Activated T-cell treated with anti-CD3 and anti-CD28 coated beads, Interleukin-2, amount 50 U/mL, for 4 hours (primary cell): Measurements from ENCODE around the gene MICU1. TPM values are rescaled to one million over a fixed set of nuclear protein-coding genes. Genes with fewer than 3 reads are reported as not detected.
"Not testable (repeated sequence)": the region's sequence is repeated elsewhere in the genome, so short reads cannot be mapped to it uniquely, and the experiment has no call there.

ENCODE experiments used
- ATAC-seq, 2 donors: fragments of 200-7000 bp; cut with Tn5 transposase; one replicate each; pipeline ENCODE4 v1.10.0; 2021
- DNase-seq: peaks from one replicate; pipeline ENCODE4 v3.0.0-alpha.2; 2020
- H3K27me3 Mint-ChIP-seq: one replicate; pipeline ENCODE4 v1.8.0; 2021; ENCODE audit warnings: low read depth, mixed read lengths
- H3K36me3 Mint-ChIP-seq: one replicate; pipeline ENCODE4 v1.8.0; 2022; ENCODE audit warnings: mixed read lengths; ENCODE audit not compliant: insufficient read depth
- H3K4me1 Mint-ChIP-seq: one replicate; pipeline ENCODE4 v1.8.0; 2021; ENCODE audit warnings: low read depth, mixed read lengths
- H3K4me3 Mint-ChIP-seq: one replicate; pipeline ENCODE4 v1.8.0; 2021; ENCODE audit warnings: mild to moderate bottlenecking, moderate library complexity, mixed read lengths
- H3K9me3 Mint-ChIP-seq: one replicate; pipeline ENCODE4 v1.8.0; 2021; ENCODE audit warnings: mixed read lengths
- total RNA-seq, 3 donors: library from RNA; stranded (reverse); gene quantifications; one replicate each; pipeline ENCODE4 v1.2.1, GENCODE V29; 2021

Gene MICU1
- total RNA-seq, 3 donors from 2014 or later: 30.3 to 37.3 (median 36.4) TPM

DNA sequence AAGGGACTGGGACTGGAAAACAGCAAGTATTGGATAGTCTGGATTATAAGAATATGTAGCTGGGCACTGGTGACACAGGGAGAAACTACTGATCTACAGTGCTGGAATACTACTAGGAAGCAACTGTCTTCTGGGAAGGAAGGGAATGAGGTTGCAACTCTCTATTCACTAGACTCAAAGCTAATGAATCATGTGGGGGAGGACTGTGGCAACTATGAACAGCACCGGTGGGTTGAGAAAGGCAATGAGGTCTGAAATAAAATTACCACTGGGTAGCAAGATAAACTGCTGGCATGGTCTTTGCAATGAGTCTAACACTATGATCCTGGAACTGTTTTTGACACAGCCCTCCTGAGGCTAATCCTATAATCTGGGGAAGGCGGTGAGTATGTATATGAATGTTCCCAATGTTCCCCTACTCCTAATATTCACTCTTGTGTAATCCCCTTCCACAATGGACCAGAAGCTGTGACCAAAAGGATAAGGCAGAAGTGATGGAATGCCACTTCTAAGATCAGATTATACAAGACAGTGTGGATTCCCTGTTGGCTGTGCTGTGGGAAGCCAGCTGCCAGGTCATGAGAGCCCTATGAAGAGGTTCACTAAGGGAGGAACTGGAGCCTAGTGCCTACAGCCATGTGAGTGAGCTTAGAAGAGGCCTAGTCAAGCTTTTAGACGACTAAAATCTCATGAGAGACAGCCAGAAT lies 169.8 kb downstream of the MICU1 start:
- DNase-seq (no peak), ATAC-seq (no peak)
- H3K4me1 Mint-ChIP-seq: no peaks in the 10 kb centered on the region
- H3K4me3 Mint-ChIP-seq: no peak overlapping the region
- no peaks in the 10 kb centered on the region for H3K9me3 Mint-ChIP-seq
- H3K27me3 Mint-ChIP-seq: no peaks in the 10 kb centered on the region
- H3K36me3 Mint-ChIP-seq: peaks cover 18% of the 10 kb centered on the region

DNA sequence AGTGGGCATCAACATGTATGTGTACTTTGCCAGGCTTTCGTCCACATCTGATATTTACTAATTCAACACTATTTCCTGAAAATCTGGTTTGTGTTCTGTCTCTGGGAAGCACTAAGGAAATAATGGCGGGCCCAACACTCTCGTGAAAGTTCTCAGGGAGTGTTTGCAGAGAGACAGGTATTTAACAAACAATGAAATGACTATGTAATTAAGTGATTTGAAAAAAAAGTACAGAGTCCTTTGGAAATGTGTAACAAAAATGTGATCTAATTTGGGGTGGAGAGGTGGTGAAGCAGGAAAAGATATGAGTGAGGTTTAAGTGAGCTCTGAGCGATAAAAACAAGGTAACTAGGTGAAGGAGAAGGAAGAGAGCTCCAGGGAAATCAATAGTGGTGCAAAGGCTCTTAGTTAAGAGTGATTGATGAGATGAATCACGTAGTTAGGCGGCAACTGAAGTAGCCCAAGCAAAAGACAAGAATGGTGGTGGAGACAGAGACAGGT lies 175.9 kb downstream of the MICU1 start:
- H3K4me3 Mint-ChIP-seq: no peak overlapping the region
- no peaks in the 10 kb centered on the region for H3K27me3 Mint-ChIP-seq
- H3K36me3 Mint-ChIP-seq: peaks cover 24% of the 10 kb centered on the region
- ATAC-seq: no peak
- H3K9me3 Mint-ChIP-seq: no peaks in the 10 kb centered on the region
- H3K4me1 Mint-ChIP-seq: no peaks in the 10 kb centered on the region
- DNase-seq: no peak

DNA sequence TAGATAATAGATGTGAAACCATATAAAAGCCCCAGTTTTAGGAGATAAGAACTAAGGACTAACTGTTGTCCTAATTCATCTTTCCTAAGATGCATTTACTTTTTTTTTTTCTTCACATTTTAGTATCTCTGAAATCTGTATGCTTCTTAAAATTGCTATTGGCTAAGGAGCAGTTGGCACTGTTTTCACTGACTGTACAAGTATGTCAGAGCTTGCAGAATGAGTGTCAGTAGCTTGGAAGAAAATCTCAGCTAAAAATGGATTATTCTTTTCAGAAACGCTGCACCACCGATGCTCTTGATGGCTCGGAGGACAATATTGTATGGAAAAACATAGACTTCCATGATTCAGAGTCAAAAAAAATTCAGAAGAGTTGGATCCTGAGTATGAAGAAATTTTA lies 180.0 kb downstream of the MICU1 start:
- H3K27me3 Mint-ChIP-seq: no peaks in the 10 kb centered on the region

DNA sequence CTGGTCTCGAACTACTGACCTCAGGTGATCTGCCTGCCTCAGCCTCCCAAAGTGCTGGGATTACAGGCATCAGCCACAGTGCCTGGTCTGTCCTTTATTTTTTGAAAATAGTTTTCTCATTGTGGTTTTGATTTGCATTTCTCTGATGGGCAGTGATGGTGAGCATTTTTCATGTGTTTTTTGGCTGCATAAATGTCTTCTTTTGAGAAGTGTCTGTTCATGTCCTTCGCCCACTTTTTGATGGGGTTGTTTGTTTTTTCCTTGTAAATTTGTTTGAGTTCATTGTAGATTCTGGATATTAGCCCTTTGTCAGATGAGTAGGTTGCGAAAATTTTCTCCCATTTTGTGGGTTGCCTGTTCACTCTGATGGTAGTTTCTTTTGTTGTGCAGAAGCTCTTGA lies 182.9 kb downstream of the MICU1 start:
- H3K36me3 Mint-ChIP-seq: peaks cover 17% of the 10 kb centered on the region
- H3K9me3 Mint-ChIP-seq, DNase-seq, H3K4me3 Mint-ChIP-seq, H3K4me1 Mint-ChIP-seq, ATAC-seq, H3K27me3 Mint-ChIP-seq: not testable (repeated sequence)

More for the DNA sequence above, 180.0 kb downstream of the MICU1 start:
- Mint-ChIP-seq H3K9me3 (no peaks in the 10 kb centered on the region), H3K4me3 (no peak overlapping the region), H3K4me1 (no peaks in the 10 kb centered on the region), H3K36me3 (peaks cover 18% of the 10 kb centered on the region)
- DNase-seq (no peak), ATAC-seq (no peak)

DNA sequence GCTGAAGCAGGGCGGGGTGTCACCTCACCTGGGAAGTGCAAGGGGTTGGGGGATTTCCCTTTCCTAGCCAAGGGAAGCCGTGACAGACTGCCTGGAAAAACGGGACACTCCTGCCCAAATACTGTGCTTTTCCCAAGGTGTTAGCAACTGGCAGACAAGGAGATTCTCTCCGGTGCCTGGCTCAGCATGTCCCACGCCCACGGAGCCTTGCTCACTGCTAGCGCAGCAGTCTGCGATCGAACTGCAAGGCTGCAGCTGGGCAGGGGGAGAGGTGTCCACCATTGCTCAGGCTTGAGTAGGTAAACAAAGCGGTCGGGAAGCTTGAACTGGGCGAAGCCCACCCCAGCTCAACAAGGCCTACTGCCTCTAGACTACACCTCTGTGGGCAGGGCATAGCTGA lies 190.3 kb downstream of the MICU1 start:
- no peaks in the 10 kb centered on the region for H3K4me1 Mint-ChIP-seq
- peaks cover 6% of the 10 kb centered on the region for H3K36me3 Mint-ChIP-seq

DNA sequence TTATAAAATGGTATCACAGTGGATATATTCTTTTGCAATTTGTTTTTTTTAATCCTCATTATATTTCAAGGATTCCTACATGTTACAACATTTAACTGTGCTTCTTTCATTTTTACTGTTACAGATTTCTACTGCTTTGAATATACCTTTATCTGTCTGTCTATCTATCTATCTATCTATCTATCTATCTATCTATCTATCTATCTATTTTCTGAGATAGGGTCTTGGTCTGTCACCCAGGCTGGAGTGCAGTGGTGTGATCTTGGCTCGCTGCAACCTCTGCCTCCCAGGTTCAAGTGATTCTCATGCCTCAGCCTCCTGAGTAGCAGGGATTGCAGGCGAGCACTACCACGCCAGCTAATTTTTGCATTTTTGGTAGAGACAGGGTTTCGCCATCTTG lies 194.9 kb downstream of the MICU1 start:
- not testable (repeated sequence) for H3K36me3 Mint-ChIP-seq, H3K9me3 Mint-ChIP-seq, DNase-seq, H3K4me3 Mint-ChIP-seq, ATAC-seq, H3K27me3 Mint-ChIP-seq, H3K4me1 Mint-ChIP-seq

More for the DNA sequence above, 190.3 kb downstream of the MICU1 start:
- no peak for ATAC-seq
- Mint-ChIP-seq H3K9me3 (no peaks in the 10 kb centered on the region), H3K4me3 (no peak overlapping the region), H3K27me3 (no peaks in the 10 kb centered on the region)
- no peak for DNase-seq

DNA sequence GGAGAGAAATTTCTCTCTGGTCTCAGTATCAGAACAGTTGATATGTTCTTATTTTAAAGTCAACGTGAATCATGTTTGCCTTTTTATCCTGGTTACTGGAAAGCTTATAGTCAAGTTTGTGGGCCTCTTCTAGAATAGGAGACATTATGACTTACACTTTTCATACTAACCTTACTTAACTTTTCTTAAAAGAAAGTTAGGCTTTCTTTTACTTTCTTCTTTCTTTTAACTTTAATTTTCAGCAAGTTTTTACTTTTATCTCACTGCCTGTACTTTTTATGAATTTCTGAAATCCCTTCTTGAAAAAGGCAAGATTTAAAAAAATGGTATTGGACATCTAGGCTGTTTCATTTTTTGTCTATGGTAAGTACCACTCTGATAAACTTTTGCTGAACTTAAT lies 195.9 kb downstream of the MICU1 start:
- Mint-ChIP-seq H3K36me3 (peaks cover 3% of the 10 kb centered on the region), H3K4me1 (no peaks in the 10 kb centered on the region), H3K4me3 (no peak overlapping the region), H3K27me3 (no peaks in the 10 kb centered on the region), H3K9me3 (no peaks in the 10 kb centered on the region)
- no peak for ATAC-seq
- no peak for DNase-seq

DNA sequence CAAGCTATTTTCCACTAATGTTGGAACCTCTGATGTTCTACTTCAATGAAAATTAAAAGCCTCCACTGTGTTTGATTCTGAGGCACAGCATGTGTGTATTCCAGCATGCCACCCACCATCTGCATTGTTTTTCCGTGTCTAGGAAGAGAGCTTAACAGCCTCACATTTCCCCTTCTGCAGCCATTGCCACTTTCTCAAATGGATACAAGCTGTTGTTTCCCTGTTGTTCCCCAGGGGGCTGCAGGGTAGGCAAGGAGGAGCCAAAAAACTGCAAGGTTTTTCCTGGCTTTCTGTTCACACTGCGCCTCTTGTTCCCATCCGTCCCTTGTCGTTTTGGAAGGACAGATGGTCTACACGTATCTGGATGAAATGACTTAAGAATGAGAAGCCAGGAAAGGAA lies 198.9 kb downstream of the MICU1 start:
- no peaks in the 10 kb centered on the region for H3K4me1 Mint-ChIP-seq
- H3K9me3 Mint-ChIP-seq: peaks cover 3% of the 10 kb centered on the region

DNA sequence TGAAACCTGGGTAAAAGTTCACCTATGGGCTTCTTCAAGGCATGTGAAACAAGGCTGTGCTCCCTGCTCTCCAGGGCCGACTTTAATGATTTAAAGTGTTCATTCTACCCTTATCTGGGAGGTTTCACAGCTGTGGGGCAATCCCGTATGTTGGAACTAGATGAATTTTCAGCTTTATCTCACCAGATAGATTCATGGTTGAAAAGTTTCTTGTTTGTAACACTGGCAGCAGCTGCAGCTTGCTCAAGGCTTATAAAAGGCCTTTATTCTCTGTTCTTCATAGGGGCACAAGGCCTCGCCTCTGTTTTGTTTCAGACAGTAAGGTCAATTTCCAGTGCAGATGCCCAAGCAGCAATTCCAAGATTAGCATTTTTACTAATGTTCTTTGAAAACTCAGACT lies 200.7 kb downstream of the MICU1 start:
- H3K4me3 Mint-ChIP-seq: no peak overlapping the region
- H3K36me3 Mint-ChIP-seq: peaks cover 25% of the 10 kb centered on the region
- no peaks in the 10 kb centered on the region for H3K27me3 Mint-ChIP-seq
- no peaks in the 10 kb centered on the region for H3K4me1 Mint-ChIP-seq
- peaks cover 3% of the 10 kb centered on the region for H3K9me3 Mint-ChIP-seq
- ATAC-seq (no peak), DNase-seq (no peak)

More for the DNA sequence above, 198.9 kb downstream of the MICU1 start:
- H3K36me3 Mint-ChIP-seq: peaks cover 16% of the 10 kb centered on the region
- no peak overlapping the region for H3K4me3 Mint-ChIP-seq
- DNase-seq (no peak), ATAC-seq (no peak)
- H3K27me3 Mint-ChIP-seq: no peaks in the 10 kb centered on the region

DNA sequence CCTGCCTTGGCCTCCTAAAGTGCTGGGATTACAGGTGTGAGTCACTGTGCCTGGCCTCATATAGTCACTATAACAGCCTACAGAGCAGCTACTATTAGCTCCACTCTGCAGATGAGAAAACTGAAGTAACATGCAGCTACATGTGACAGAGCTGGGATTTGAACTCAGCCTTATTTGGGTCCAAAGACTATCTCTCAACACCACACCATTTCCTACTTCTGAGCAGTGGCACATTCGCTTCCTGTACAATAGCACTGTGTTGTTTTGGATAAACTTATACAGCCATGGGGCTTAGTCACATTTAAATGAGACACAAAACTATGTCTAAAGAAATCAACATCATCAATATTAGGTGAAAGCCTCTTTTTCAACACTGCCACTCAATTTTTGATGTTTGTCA lies 201.3 kb downstream of the MICU1 start:
- H3K36me3 Mint-ChIP-seq: peaks cover 29% of the 10 kb centered on the region
- H3K4me1 Mint-ChIP-seq: no peaks in the 10 kb centered on the region
- no peak for ATAC-seq
- peaks cover 3% of the 10 kb centered on the region for H3K9me3 Mint-ChIP-seq
- H3K4me3 Mint-ChIP-seq: no peak overlapping the region
- no peak for DNase-seq
- no peaks in the 10 kb centered on the region for H3K27me3 Mint-ChIP-seq

DNA sequence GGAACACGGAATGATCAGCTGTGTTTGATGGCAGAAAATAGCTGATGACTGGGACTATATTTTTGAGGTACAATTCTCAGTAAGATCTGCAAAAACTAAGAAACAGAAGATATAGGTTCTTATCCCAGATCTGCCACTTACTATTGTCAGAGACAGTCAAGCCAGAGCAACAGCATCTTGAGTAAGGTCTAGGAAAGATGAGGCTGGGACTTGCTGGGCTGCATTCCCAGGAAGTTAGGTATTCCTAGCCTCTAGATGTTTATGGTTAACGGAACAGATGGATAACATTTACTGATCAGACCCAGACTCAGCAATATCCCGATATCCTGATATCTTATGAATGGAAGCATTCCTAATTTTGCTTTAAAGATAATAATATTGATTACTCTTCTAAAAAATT lies 202.5 kb downstream of the MICU1 start:
- Mint-ChIP-seq H3K36me3 (peaks cover 29% of the 10 kb centered on the region), H3K4me3 (no peak overlapping the region), H3K4me1 (no peaks in the 10 kb centered on the region), H3K9me3 (peaks cover 3% of the 10 kb centered on the region), H3K27me3 (no peaks in the 10 kb centered on the region)
- ATAC-seq: no peak
- DNase-seq: no peak

DNA sequence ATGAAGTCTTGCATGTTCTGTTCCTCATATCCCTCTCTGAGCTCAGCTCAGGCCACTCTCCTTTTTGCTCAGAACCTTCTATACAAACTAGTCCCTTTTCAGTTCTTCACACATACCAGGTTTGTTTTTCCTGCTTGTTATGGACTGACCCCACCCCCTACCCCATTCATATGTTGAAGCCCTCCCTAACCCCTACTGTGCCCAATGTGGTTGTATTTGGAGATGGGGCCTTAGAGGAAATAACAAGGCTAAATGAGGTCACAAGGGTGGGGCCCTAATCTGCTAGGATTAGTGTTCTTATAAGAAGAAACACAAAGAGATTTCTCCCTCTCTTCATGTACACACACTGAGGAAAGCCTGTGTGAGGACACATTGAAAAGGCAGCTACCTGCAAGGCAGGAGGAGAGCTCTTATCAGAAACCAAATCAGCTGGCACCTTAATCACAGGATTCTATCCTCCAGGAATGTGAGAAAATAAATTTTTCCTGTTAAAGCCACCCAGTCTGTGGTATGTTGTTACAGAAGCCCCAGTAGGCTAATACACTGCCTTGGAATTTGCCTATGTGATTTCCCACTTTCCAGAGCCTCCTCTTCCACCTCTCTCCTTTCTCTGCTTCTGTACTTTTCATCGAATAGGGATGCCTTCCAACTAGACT lies 203.9 kb downstream of the MICU1 start:
- Mint-ChIP-seq H3K27me3 (no peaks in the 10 kb centered on the region), H3K36me3 (peaks cover 28% of the 10 kb centered on the region), H3K4me1 (no peaks in the 10 kb centered on the region), H3K4me3 (no peak overlapping the region), H3K9me3 (peaks cover 3% of the 10 kb centered on the region)
- ATAC-seq: no peak
- no peak for DNase-seq

DNA sequence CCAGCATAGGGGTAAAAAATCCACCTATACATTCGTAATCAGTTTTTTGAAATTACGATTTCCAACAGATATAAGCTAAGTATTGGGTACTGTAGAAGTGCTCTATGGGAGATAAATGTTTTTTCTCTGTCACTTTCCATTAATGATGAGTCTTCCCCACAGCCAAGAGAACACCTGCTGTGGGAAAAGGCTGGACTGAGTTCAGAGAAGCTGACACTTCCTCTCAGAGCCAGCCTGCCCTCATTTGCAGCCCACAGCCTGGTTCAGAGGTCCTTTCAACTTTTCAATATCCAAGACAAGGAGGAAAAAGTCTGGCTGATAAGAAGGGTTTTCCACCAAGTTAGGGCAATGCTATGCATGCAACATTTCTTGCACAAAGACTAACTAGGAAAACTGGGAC lies 206.6 kb downstream of the MICU1 start:
- DNase-seq (no peak), ATAC-seq (no peak)
- no peaks in the 10 kb centered on the region for H3K4me1 Mint-ChIP-seq
- peaks cover 6% of the 10 kb centered on the region for H3K9me3 Mint-ChIP-seq
- H3K4me3 Mint-ChIP-seq: no peak overlapping the region
- peaks cover 37% of the 10 kb centered on the region for H3K36me3 Mint-ChIP-seq
- no peaks in the 10 kb centered on the region for H3K27me3 Mint-ChIP-seq

DNA sequence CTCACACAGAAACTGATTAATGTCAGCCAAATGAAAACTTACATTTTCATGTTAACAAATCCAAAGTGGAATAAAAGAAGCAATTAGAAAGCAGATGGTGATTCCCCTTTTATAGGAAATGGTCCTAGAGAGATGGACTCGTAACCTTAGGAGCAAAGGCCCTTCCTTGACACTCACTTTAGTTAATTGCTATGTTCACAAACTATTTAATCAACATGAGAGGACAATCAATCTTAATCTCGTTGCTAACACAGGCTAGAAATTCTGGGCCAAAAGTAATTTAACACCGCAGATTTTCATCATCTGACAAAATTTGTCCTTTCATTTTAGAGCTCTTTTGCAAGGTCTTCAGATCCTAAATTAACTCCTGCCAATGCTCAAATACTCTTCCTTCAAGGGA lies 207.2 kb downstream of the MICU1 start:
- H3K4me3 Mint-ChIP-seq: no peak overlapping the region
- ATAC-seq: no peak
- no peaks in the 10 kb centered on the region for H3K4me1 Mint-ChIP-seq
- peaks cover 6% of the 10 kb centered on the region for H3K9me3 Mint-ChIP-seq
- H3K27me3 Mint-ChIP-seq: no peaks in the 10 kb centered on the region
- H3K36me3 Mint-ChIP-seq: peaks cover 37% of the 10 kb centered on the region
- no peak for DNase-seq

DNA sequence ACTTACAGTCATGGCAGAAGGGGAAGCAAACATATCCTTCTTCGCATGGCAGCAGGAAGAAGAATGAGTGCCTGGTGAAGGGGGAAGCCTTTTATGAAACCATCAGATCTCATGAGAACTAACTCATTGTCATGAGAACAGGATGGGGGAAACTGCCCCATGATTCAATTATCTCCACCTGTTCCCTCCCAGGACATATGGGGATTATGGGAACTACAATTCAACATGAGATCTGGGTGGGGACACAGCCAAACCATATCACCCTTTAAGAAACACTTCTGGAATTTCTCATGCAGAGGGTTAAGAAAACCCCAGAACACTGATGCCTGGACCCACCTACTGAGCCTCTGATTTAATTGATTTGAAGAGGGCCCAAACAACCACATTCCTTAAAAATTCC lies 207.9 kb downstream of the MICU1 start:
- ATAC-seq: no peak
- H3K4me3 Mint-ChIP-seq: no peak overlapping the region
- H3K36me3 Mint-ChIP-seq: peaks cover 32% of the 10 kb centered on the region
- peaks cover 5% of the 10 kb centered on the region for H3K9me3 Mint-ChIP-seq
- H3K27me3 Mint-ChIP-seq: no peaks in the 10 kb centered on the region
- no peaks in the 10 kb centered on the region for H3K4me1 Mint-ChIP-seq
- no peak for DNase-seq
